ENCODE measurements around the gene PDIA2. TPM values are rescaled to one million over a fixed set of nuclear protein-coding genes. Genes with fewer than 3 reads are reported as not detected.
"Not testable (repeated sequence)": the region's sequence is repeated elsewhere in the genome, so short reads cannot be mapped to it uniquely, and the experiment has no call there.

Gene PDIA2
- total RNA-seq, 1 donor from 2014 or later = 1.6 TPM

- ATAC-seq (no peak), DNase-seq (ENCODE audit: missing footprints) (no peak)
- intact Hi-C loops (cut with DNase I) = no loop called here
These were observed 31.9 kb downstream of the PDIA2 start for GRCh38 chr16:314795-315299.

GRCh38 chr16:316741-317464 is 33.9 kb downstream of the PDIA2 start:
- no peak for DNase-seq (ENCODE audit: missing footprints)
- ATAC-seq = no peak
- intact Hi-C loops (cut with DNase I) = no loop called here

GRCh38 chr16:317583-317982 is 34.6 kb downstream of the PDIA2 start:
- DNase-seq (ENCODE audit: missing footprints) = no peak
- no peak for ATAC-seq
- intact Hi-C loops (cut with DNase I) = no loop called here

GRCh38 chr16:318628-319027 is 35.7 kb downstream of the PDIA2 start:
- ATAC-seq (no peak), DNase-seq (ENCODE audit: missing footprints) (peak; percentile 26)
- intact Hi-C loops (cut with DNase I) = no loop called here

GRCh38 chr16:320206-320605 is 37.2 kb downstream of the PDIA2 start:
- intact Hi-C loops (cut with DNase I) = no loop called here
- ATAC-seq (no peak), DNase-seq (ENCODE audit: missing footprints) (peak; percentile 34)

GRCh38 chr16:321532-321931 is 38.6 kb downstream of the PDIA2 start:
- DNase-seq (ENCODE audit: missing footprints) (peak; percentile 15), ATAC-seq (no peak)
- intact Hi-C loops (cut with DNase I) = no loop called here

- intact Hi-C loops (cut with DNase I) = no loop called here
- DNase-seq (ENCODE audit: missing footprints) (peak; percentile 53), ATAC-seq (no peak)
These were observed 39.6 kb downstream of the PDIA2 start for GRCh38 chr16:322476-323143.

- intact Hi-C loops (cut with DNase I) = no loop called here
- DNase-seq (ENCODE audit: missing footprints) (peak; percentile 63), ATAC-seq (no peak)
These were observed 41.2 kb downstream of the PDIA2 start for GRCh38 chr16:324201-324450.

- intact Hi-C loops (cut with DNase I) = no loop called here
- DNase-seq (ENCODE audit: missing footprints) (peak; percentile 74), ATAC-seq (no peak)
These were observed 41.7 kb downstream of the PDIA2 start for GRCh38 chr16:324451-325334.

- ATAC-seq (no peak), DNase-seq (ENCODE audit: missing footprints) (peak; percentile 70)
- intact Hi-C loops (cut with DNase I) = no loop called here
These were observed 42.6 kb downstream of the PDIA2 start for GRCh38 chr16:325375-326145.

- intact Hi-C loops (cut with DNase I) = no loop called here
- DNase-seq (ENCODE audit: missing footprints) = peak; percentile 2
- ATAC-seq = no peak
These were observed 47.8 kb downstream of the PDIA2 start for GRCh38 chr16:330741-331140.

- DNase-seq (ENCODE audit: missing footprints); intact Hi-C loops (cut with DNase I): not testable (repeated sequence)
- ATAC-seq = peak; percentile 42
These were observed 48.3 kb downstream of the PDIA2 start for GRCh38 chr16:331181-331814.

GRCh38 chr16:333406-334094 is 50.6 kb downstream of the PDIA2 start:
- DNase-seq (ENCODE audit: missing footprints) (peak; percentile 26), ATAC-seq (no peak)
- intact Hi-C loops (cut with DNase I) = no loop called here

- peak; percentile 4 for DNase-seq (ENCODE audit: missing footprints)
- intact Hi-C loops (cut with DNase I); ATAC-seq: not testable (repeated sequence)
These were observed 51.3 kb downstream of the PDIA2 start for GRCh38 chr16:334164-334832.

- ATAC-seq; intact Hi-C loops (cut with DNase I): not testable (repeated sequence)
- peak; percentile 30 for DNase-seq (ENCODE audit: missing footprints)
These were observed 52.1 kb downstream of the PDIA2 start for GRCh38 chr16:334861-335632.

GRCh38 chr16:336269-336668 is 53.3 kb downstream of the PDIA2 start:
- no peak for ATAC-seq
- DNase-seq (ENCODE audit: missing footprints) = peak; percentile 76
- intact Hi-C loops (cut with DNase I) = no loop called here
